Activated effector memory CD4-positive, alpha-beta T cell treated with anti-CD3 and anti-CD28 coated beads, Interleukin-2, amount 50 U/mL, for 16 hours (primary cell): ENCODE data around the gene WWTR1.

Experiments
- DNase-seq: peaks from one replicate; pipeline ENCODE4 v3.0.0-alpha.2; 2020

Gene WWTR1

GRCh38 chr3:149657926-149658743 lies at the start of gene WWTR1:
TSS of gene WWTR1 (minus strand) at chr3:149658025. CDS start at chr3:149657306, 719 bp downstream.
- DNase-seq = peak; percentile 70

GRCh38 chr3:149706905-149707304 lies 49.1 kb upstream of the WWTR1 start:
- no peak for DNase-seq

GRCh38 chr3:149705416-149705815 lies 47.6 kb upstream of the WWTR1 start:
- DNase-seq = no peak

GRCh38 chr3:149703466-149703865 lies 45.6 kb upstream of the WWTR1 start:
- DNase-seq = no peak

- DNase-seq = no peak
Observed at GRCh38 chr3:149702691-149703441, 45.0 kb upstream of the WWTR1 start.

- no peak for DNase-seq
Observed at GRCh38 chr3:149701977-149702350, 44.1 kb upstream of the WWTR1 start.

- peak; percentile 72 for DNase-seq
Observed at GRCh38 chr3:149701206-149701976, 43.6 kb upstream of the WWTR1 start.

GRCh38 chr3:149688122-149688757 lies 30.4 kb upstream of the WWTR1 start:
- no peak for DNase-seq

- DNase-seq = no peak
Observed at GRCh38 chr3:149686996-149687395, 29.2 kb upstream of the WWTR1 start.

GRCh38 chr3:149678351-149678950 lies 20.6 kb upstream of the WWTR1 start:
- no peak for DNase-seq

- DNase-seq = no peak
Observed at GRCh38 chr3:149673393-149673792, 15.6 kb upstream of the WWTR1 start.

GRCh38 chr3:149670742-149671492 lies 13.1 kb upstream of the WWTR1 start:
- DNase-seq = no peak

- DNase-seq = no peak
Observed at GRCh38 chr3:149667576-149667975, 9.8 kb upstream of the WWTR1 start.

GRCh38 chr3:149663966-149664365 lies 6.1 kb upstream of the WWTR1 start:
- no peak for DNase-seq

- no peak for DNase-seq
Observed at GRCh38 chr3:149662240-149662887, 4.5 kb upstream of the WWTR1 start.

- DNase-seq = no peak
Observed at GRCh38 chr3:149660462-149660861, 2.6 kb upstream of the WWTR1 start.

- no peak for DNase-seq
Observed at GRCh38 chr3:149658744-149659497, 1.1 kb upstream of the WWTR1 start.

GRCh38 chr3:149657321-149657925 lies 402 bp downstream of the WWTR1 start:
- no peak for DNase-seq

- no peak for DNase-seq
Observed at GRCh38 chr3:149655826-149656574, 1.8 kb downstream of the WWTR1 start.
